ENCODE results near the gene DNAJB13. TPM values are rescaled to one million over a fixed set of nuclear protein-coding genes. Genes with fewer than 3 reads are reported as not detected.

DNAJB13 gene
- total RNA-seq, 1 donor from 2014 or later = 1.4 TPM

DNA sequence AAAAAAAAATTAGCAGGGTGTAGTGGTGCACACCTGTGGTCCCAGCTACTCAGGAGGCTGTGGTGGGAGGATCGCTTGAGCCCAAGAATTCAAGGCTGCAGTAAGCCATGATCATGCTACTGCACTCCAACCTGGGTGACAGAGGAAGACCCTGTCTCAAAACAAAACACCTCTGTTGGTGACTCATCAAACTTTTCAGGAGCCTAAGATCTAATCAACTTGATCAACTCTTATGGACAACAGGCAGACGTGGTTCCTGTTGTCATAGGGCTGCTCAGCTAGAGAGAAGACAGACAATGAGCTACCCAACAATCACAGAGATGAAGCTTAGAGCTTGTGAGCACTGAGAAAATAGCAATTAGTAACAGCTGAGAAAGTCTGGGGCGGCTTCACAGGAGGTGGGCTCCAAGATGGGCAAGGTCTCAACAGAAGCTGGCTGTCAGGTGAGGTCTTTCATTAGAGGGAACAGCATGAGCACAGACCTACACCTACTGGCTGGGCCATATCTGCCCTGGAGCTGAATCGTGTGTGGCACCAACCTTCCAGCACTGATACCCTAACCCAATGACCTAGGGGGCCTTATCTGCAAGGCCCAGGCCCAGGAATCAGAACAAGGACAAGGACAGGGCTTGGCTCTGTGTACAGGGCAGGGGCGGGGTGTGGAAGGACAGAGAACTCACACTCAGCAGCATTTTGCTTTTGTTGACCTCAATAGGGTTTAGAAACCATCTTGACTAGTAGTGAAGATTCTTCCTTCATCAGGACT, 65.3 kb downstream of the DNAJB13 start:
- no peak for DNase-seq (ENCODE audit: low read depth)

DNA sequence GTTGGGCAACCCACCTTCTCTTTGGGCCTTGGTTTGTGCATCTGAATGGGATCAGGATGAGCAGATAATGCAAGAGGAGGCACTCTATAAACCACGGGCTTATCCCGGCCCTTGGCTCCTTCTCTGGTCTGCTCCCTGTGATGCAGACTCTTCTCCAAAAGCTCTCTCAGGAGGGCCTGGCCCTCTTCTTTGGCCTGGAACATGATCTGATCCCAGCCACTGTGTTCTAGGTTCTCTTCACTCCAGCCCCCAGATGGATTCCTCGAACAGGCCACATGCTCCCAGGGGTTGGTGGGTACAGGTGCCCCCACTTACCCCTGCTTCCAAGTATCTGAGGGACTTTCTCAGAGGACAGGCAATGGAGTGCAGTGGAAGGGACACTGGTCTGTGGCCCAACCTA, 66.8 kb downstream of the DNAJB13 start:
- DNase-seq (ENCODE audit: low read depth) = no peak

DNA sequence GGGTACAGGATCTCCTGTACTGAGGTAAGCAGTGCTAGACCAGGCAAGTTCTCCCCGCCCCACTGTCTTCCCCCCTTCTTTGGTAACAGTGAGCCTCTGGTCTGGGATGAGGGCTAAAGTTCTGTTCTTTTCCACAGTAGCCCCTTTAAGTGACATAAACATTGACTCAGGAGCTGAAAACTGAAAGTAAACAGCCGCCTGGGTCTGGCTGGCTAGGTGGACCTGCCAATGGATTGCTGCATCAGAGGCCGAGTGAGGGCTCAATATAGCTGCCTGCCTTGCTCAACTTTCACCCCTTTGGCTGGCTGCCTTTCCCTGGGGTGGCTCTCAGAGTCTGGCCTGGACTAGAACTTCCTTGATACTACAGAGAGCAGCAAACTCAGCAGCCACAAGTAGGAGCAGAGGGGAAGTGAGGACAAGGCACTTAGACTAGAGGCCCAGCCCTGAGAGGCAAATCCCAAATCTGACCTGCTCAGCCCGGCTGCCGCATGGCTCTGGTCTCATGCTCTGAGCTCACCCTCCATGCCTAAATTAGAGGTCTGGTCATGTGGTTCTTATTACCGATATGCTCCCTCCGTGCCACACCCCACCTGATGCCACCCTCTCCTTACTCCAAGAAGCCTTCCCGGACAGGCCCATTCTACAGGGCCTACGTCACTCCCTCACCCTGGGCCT, 67.6 kb downstream of the DNAJB13 start:
- DNase-seq (ENCODE audit: low read depth) = peak; percentile 90

DNA sequence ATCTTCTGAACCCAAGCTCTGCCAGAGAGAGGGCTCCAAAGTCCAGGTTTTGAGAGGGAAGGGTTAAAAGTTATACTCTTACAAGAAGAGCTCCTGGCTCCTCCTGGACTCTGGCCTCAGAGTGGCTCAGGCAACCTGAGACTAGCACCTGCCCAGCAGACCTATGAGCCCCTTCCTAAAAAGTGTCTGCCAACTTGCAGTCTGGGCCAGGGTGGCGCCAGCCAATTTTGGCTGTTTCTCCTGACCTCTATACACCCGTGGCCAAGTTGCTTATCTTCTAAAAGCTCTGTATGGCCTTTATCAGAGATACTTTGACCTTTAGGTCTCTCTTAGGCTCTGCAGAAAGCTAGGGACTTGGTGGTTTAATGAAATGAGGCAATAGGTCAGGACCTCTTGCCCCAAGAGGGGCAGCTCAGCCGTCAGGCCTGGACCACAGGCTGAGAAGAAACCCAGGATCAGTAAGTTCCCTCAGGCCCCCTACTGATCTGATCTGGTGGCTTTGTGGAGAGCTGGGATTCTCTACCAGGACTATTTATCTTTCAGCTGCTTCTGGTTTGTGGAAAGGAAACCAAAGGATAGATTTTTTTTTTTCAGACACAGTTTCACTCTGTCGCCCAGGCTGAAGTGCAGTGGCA, 68.4 kb downstream of the DNAJB13 start:
- DNase-seq (ENCODE audit: low read depth) = peak; percentile 34

DNA sequence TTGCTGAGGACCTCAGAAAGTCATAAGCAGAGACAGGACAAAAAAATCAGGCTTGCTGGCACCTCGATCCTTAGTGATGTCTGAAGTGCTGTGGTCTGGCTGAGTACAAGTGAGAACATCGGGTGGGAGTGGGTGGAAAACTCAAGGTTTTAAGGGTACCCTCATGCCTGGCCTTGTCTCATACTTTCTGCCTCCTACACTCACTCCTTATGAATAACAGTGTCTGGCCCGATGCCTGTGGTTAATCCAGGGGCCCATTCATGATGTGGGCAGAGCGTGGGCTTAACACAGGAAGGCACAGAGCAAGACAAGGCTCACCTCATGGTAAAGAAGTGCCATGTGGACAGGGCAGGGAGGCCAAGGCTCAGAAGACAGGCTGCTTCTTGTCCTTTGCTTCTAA, 69.0 kb downstream of the DNAJB13 start:
- DNase-seq (ENCODE audit: low read depth) = peak; percentile 21

Other genes with a start within 250 kb of the DNAJB13 start
- 212 and 254 TPM in 2 replicates for gene RAB6A, start 190.0 kb upstream of the DNAJB13 start, total RNA-seq
- gene MRPL48, start 163.2 kb upstream of the DNAJB13 start, total RNA-seq = 17.7 and 22.1 TPM in 2 replicates
- 60.8 and 64.0 TPM in 2 replicates for gene COA4, start 74.2 kb upstream of the DNAJB13 start, total RNA-seq
- 13.9 and 22.0 TPM in 2 replicates for gene PAAF1, start 74.0 kb upstream of the DNAJB13 start, total RNA-seq
- gene UCP2, start 31.8 kb downstream of the DNAJB13 start, total RNA-seq = 13.7 and 48.6 TPM in 2 replicates
- 0.17 and 1.1 TPM in 2 replicates for gene UCP3, start 58.1 kb downstream of the DNAJB13 start, total RNA-seq
- 11.6 and 27.6 TPM in 2 replicates for gene C2CD3, start 220.0 kb downstream of the DNAJB13 start, total RNA-seq
- 27.6 and 69.9 TPM in 2 replicates for gene PPME1, start 220.3 kb downstream of the DNAJB13 start, total RNA-seq